ENCODE measurements around the gene PTPN2. TPM values are rescaled to one million over a fixed set of nuclear protein-coding genes. Genes with fewer than 3 reads are reported as not detected.

Gene PTPN2
- total RNA-seq, 3 donors from 2014 or later (not counting 1 experiment from before 2014, with no cell fraction given), result 110 to 115 (median 112) TPM

DNA sequence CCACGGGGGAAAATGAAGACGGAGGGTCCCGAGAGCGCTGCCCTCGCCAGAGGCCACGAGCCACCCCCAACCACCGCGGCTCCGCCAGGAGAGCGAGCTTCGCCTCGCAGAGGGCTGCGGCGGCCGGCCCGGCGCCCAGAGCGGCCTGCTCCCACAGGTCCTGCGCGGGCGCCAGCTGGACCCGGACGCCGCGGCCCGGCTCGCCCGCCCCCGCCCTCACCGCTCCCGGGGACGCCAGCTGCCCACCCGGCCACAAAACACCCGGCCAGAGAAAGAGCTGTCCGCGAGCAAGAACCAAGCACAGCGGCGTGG lies 709 bp downstream of the PTPN2 start:
- peak in 2 of 3 donors; percentile 0 to 3 for ATAC-seq
- peak overlapping the region; percentile 80 for H3K4me3 ChIP-seq (ENCODE audit: low read length)

DNA sequence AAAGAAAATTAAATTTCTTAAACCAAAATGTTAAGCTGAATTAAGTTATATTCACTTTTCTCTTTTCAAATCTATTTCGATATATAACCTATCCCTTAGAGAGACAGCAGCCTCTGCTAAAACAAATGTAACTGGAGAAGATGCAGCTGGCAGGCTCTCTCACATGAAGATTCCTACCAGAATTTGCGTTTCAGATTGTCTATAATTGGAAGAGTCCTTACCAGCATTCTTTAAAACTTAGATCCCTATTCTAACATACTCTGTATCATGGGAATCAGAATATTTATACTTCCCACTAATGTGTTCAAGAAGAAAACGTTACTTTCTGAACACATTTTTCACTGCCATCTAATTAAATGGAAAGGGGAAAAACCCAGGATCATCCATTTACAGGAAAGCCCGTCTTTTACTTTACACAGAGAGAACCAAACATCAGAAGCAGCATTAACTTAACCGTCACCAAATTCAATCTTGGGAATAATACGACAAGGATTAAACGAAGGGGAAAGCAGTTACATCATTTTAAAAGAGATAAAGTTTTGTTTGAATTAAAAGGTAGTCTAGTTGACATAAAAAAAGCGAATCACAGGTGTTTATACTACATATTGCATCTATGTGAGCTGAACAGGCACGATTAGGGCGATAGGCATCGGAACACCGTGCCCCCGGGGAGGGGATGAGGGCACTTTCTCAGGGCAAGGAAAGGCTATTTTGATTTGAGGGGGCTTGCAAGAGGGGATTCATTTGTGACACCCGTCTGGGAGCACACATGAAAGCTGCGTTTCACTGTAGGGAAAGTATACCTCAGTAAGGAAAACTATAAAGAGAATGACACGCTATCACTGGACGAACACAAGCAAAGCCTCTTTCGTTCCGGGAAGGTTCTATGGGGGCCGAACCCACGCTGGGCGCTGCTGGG lies 1.3 kb downstream of the PTPN2 start:
- Mint-ChIP-seq H3K9me3 (no peaks in the 10 kb centered on the region), H3K36me3 (no peaks in the 10 kb centered on the region), H3K4me3 (peak overlapping the region; percentile 87), H3K4me1 (peaks cover 59 to 81% of the 10 kb centered on the region in 2 donors), H3K27ac (peak overlapping the region; percentile 86 to 94), H3K27me3 (ENCODE audit: low read depth in 2 of 2) (no peaks in the 10 kb centered on the region)
- no peaks in the 10 kb centered on the region for H3K36me3 ChIP-seq (ENCODE audit: control insufficient read depth, insufficient read depth, low read length)
- DNase-seq, result no peak
- intact Hi-C loops (cut with micrococcal nuclease), result loop anchor here (5.0 kb wide), 3 partner anchors 65 to 505 kb away; partner anchors contain the start of genes AFG3L2, CEP192 and SEH1L
- TF ChIP-seq, protein P1, sequence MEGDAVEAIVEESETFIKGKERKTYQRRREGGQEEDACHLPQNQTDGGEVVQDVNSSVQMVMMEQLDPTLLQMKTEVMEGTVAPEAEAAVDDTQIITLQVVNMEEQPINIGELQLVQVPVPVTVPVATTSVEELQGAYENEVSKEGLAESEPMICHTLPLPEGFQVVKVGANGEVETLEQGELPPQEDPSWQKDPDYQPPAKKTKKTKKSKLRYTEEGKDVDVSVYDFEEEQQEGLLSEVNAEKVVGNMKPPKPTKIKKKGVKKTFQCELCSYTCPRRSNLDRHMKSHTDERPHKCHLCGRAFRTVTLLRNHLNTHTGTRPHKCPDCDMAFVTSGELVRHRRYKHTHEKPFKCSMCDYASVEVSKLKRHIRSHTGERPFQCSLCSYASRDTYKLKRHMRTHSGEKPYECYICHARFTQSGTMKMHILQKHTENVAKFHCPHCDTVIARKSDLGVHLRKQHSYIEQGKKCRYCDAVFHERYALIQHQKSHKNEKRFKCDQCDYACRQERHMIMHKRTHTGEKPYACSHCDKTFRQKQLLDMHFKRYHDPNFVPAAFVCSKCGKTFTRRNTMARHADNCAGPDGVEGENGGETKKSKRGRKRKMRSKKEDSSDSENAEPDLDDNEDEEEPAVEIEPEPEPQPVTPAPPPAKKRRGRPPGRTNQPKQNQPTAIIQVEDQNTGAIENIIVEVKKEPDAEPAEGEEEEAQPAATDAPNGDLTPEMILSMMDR (IDR thresholded peaks at IDR 0.05), result no peak
- no peaks in the 10 kb centered on the region for H3K27me3 ChIP-seq (ENCODE audit: control insufficient read depth, insufficient read depth, low read length)
- peak overlapping the region; percentile 100 for H3K27ac ChIP-seq (ENCODE audit: low read length)
- H3K4me3 ChIP-seq (ENCODE audit: low read length), result peak overlapping the region; percentile 80
- peaks cover 48% of the 10 kb centered on the region for H3K4me1 ChIP-seq (ENCODE audit: control insufficient read depth, insufficient read depth, low read length)
- ATAC-seq, result no peak
- no peaks in the 10 kb centered on the region for H3K9me3 ChIP-seq (ENCODE audit: control insufficient read depth, insufficient read depth, low read length)
- WGBS (ENCODE audit: insufficient coverage), result 11% methylated on average over 18 of the region's 22 CpGs

More for the DNA sequence above, 709 bp downstream of the PTPN2 start:
- peak overlapping the region; percentile 92 for H3K4me3 Mint-ChIP-seq
- DNase-seq, result no peak
- peak overlapping the region; percentile 86 to 94 for H3K27ac Mint-ChIP-seq
- intact Hi-C loops (cut with micrococcal nuclease), result loop anchor here (5.0 kb wide), 3 partner anchors 64 to 506 kb away; partner anchors contain the start of genes AFG3L2, CEP192 and SEH1L
- peaks cover 59 to 75% of the 10 kb centered on the region in 2 donors for H3K4me1 Mint-ChIP-seq
- Histone ChIP-seq H3K36me3 (ENCODE audit: control insufficient read depth, insufficient read depth, low read length) (no peaks in the 10 kb centered on the region), H3K27ac (ENCODE audit: low read length) (peak overlapping the region; percentile 100), H3K9me3 (ENCODE audit: control insufficient read depth, insufficient read depth, low read length) (no peaks in the 10 kb centered on the region), H3K4me1 (ENCODE audit: control insufficient read depth, insufficient read depth, low read length) (peaks cover 42% of the 10 kb centered on the region), H3K27me3 (ENCODE audit: control insufficient read depth, insufficient read depth, low read length) (no peaks in the 10 kb centered on the region)
- TF ChIP-seq, protein P1 (IDR thresholded peaks at IDR 0.05), result no peak
- no peaks in the 10 kb centered on the region for H3K36me3 Mint-ChIP-seq
- WGBS (ENCODE audit: insufficient coverage), result under 1% methylated on average over 38 of the region's 38 CpGs
- H3K9me3 Mint-ChIP-seq, result no peaks in the 10 kb centered on the region
- H3K27me3 Mint-ChIP-seq (ENCODE audit: low read depth in 2 of 2), result no peaks in the 10 kb centered on the region

DNA sequence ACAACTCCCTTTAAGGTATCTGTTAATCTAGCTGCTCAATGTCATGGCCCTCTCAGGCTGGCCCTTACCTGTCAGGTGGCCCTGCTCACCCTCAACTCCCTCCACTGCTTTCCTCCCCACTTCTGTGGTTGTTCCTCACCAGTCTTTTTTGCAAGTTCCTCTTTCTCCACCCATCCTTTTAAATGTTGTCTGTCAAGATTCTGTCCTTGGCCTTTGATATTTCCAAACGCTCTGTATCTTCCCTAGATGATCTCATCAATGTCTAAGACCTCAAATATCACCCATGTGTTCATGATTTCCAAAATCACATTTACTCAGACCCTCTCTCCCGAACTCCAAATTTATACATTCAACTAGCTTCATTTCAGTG lies 3.5 kb downstream of the PTPN2 start:
- H3K4me3 Mint-ChIP-seq, result peak overlapping the region; percentile 71
- H3K4me1 Mint-ChIP-seq, result peaks cover 76 to 93% of the 10 kb centered on the region in 2 donors
- DNase-seq (no peak), ATAC-seq (no peak)
- H3K4me3 ChIP-seq (ENCODE audit: low read length), result no peak overlapping the region
- H3K36me3 ChIP-seq (ENCODE audit: control insufficient read depth, insufficient read depth, low read length), result no peaks in the 10 kb centered on the region
- H3K27ac Mint-ChIP-seq, result peak overlapping the region; percentile 86 to 94
- H3K27ac ChIP-seq (ENCODE audit: low read length), result peak overlapping the region; percentile 76
- intact Hi-C loops (cut with micrococcal nuclease), result loop anchor here (1.0 to 5.0 kb wide), 5 partner anchors 40 to 503 kb away; partner anchors contain the start of genes AFG3L2, CEP192 and SEH1L
- H3K27me3 ChIP-seq (ENCODE audit: control insufficient read depth, insufficient read depth, low read length), result no peaks in the 10 kb centered on the region
- no peaks in the 10 kb centered on the region for H3K9me3 Mint-ChIP-seq
- peaks cover 51% of the 10 kb centered on the region for H3K4me1 ChIP-seq (ENCODE audit: control insufficient read depth, insufficient read depth, low read length)
- 39% methylated on average over 2 of the region's 2 CpGs for WGBS (ENCODE audit: insufficient coverage)
- no peaks in the 10 kb centered on the region for H3K27me3 Mint-ChIP-seq (ENCODE audit: low read depth in 2 of 2)
- TF ChIP-seq, protein P1 (IDR thresholded peaks at IDR 0.05), result no peak
- H3K36me3 Mint-ChIP-seq, result no peaks in the 10 kb centered on the region
- no peaks in the 10 kb centered on the region for H3K9me3 ChIP-seq (ENCODE audit: control insufficient read depth, insufficient read depth, low read length)

All from natural killer cell (primary cell).